Measurements from ENCODE around the gene EML4.

DNA sequence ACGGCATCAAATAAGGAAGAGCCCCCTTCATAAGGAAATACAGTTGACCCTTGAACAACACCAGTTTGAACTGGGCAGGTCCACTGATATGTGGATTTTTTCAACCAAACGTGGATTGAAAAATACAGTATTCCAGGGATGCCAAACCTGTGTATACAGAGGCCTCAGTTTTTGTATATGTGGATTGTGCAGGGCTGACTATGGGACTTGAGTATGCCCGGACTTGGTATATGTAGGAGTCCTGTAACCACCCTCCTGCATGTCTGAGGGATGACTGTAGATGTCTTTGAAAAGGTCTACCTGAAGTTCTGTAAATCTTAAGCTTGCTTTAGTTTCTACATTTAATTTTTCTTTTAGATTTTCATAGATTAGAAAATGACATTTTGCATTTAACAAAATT lies 50.0 kb downstream of the EML4 start:
- TF ChIP-seq GATA2 (IDR thresholded peaks at IDR 0.05; ENCODE audit: low read depth, low read length) (no peak), GATA3 (IDR thresholded peaks at IDR 0.05; ENCODE audit: low read depth, low read length) (no peak)

Measured in SH-SY5Y (cell line).